ENCODE results near the gene DIO3.

DNA sequence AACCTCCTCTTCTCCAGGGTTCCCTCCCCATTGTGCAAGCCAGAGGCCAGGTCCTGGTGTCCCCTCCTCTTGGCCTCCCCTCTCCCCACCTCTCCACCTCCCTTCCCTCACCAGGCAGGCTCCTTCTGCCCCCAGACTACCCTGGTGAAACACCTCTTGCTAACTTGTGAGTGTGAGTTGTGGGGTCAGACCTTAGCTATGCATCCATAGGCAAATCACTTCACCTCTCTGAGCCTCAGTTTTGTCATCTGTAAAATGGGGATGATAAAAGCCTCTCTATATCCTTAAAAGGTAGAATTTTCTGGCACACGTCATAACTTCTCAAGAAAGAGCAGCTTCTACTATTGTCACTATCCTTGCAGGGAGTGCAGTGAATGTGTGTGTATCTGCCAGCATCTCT lies 7.9 kb upstream of the DIO3 start:
- TF ChIP-seq, protein P1, sequence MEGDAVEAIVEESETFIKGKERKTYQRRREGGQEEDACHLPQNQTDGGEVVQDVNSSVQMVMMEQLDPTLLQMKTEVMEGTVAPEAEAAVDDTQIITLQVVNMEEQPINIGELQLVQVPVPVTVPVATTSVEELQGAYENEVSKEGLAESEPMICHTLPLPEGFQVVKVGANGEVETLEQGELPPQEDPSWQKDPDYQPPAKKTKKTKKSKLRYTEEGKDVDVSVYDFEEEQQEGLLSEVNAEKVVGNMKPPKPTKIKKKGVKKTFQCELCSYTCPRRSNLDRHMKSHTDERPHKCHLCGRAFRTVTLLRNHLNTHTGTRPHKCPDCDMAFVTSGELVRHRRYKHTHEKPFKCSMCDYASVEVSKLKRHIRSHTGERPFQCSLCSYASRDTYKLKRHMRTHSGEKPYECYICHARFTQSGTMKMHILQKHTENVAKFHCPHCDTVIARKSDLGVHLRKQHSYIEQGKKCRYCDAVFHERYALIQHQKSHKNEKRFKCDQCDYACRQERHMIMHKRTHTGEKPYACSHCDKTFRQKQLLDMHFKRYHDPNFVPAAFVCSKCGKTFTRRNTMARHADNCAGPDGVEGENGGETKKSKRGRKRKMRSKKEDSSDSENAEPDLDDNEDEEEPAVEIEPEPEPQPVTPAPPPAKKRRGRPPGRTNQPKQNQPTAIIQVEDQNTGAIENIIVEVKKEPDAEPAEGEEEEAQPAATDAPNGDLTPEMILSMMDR (IDR thresholded peaks at IDR 0.05): no peak
- no peak for TF ChIP-seq TCF7L2 (IDR thresholded peaks at IDR 0.05; ENCODE audit: low read depth, low read length)
